Immature natural killer cell (primary cell): ENCODE measurements around the gene TMEM59L. TPM values are rescaled to one million over a fixed set of nuclear protein-coding genes. Genes with fewer than 3 reads are reported as not detected.

Source experiments
- DNase-seq, 3 donors: peaks; one replicate each; pipeline ENCODE4 v3.0.0; 2022; ENCODE audit warnings: mixed read lengths in 1 of 3
- H3K27ac Mint-ChIP-seq, 6 donors: one replicate each; pipeline ENCODE4 v1.8.0; 2020; ENCODE audit warnings: mixed read lengths in 6 of 6, mild to moderate bottlenecking in 5 of 6, inconsistent platforms in 4 of 6, moderate library complexity in 3 of 6
- H3K27me3 Mint-ChIP-seq, 3 donors: one replicate each; pipeline ENCODE4 v1.8.0; 2020 to 2021; ENCODE audit warnings: low read depth in 3 of 3, mild to moderate bottlenecking in 3 of 3, mixed read lengths in 3 of 3, moderate library complexity in 3 of 3, inconsistent platforms in 1 of 3
- H3K36me3 Mint-ChIP-seq, 3 donors: one replicate each; pipeline ENCODE4 v1.8.0; 2020; ENCODE audit warnings: mixed read lengths in 3 of 3, inconsistent platforms in 2 of 3, mild to moderate bottlenecking in 2 of 3
- H3K4me1 Mint-ChIP-seq, 2 donors: one replicate each; pipeline ENCODE4 v1.8.0; 2020; ENCODE audit warnings: inconsistent platforms in 2 of 2, mild to moderate bottlenecking in 2 of 2, mixed read lengths in 2 of 2, moderate library complexity in 1 of 2
- H3K4me3 Mint-ChIP-seq, 5 donors: one replicate each; pipeline ENCODE4 v1.8.0; 2020; ENCODE audit warnings: mild to moderate bottlenecking in 5 of 5, mixed read lengths in 5 of 5, inconsistent platforms in 3 of 5, moderate library complexity in 3 of 5
- H3K9me3 Mint-ChIP-seq, 6 donors: one replicate each; pipeline ENCODE4 v1.8.0; 2020; ENCODE audit warnings: mild to moderate bottlenecking in 6 of 6, mixed read lengths in 6 of 6, inconsistent platforms in 4 of 6, moderate library complexity in 3 of 6
- polyA plus RNA-seq, 3 donors: library from polyadenylated mRNA; unstranded; fragments of 300-500 nt; fragmentation: Illumina TruSeq; gene quantifications; one replicate each; pipeline ENCODE4 v1.2.3, GENCODE V29; 2021

TMEM59L gene
- polyA plus RNA-seq, 3 donors from 2014 or later, result not detected

DNA sequence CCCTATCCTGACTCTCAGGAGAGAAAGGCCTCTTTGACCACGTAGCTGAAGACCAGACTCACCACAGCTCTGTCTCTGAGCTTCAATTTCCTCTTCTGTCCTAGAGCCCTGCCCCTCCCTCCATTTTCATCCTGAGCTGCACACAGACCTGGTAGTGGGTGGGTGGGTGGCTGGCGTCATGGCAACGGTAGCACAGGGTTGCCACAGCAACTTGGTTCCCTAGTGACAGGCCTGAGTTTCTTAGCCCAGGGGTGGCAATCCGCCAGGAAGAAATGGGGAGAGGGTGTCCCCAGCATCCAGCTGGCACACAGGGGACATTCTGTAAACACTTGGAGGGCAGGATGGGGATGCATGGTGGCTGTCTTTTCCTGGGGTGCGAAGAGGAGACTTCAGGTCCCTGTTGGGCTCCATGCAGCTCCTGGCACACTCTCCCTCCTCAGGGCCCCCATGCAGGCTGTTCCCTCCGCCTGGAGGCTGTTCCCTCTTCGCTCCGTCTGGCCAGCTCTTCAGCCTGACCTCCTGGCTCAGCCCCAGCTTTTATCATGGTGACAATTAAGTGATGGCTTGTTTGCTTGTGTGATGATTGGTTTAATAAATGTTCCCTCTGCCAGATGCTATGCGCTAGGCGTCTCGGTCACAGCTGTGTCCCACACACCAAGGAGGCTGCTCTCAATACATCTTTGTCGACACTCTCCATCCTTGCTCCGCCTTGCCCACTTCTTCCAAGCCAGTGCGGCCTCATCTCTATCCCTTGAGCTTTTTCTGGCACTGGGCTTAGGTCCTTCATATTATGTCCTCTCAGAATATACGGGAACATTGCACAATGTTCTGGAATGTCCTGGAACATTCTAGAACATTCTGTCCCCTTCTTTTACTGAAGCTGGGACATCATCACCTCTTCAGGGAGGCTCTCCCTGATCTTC is 16.8 kb downstream of the TMEM59L start:
- Mint-ChIP-seq H3K27me3 (peaks cover 2 to 9% (median 6%) of the 10 kb centered on the region in 3 donors), H3K9me3 (no peaks in the 10 kb centered on the region)

DNA sequence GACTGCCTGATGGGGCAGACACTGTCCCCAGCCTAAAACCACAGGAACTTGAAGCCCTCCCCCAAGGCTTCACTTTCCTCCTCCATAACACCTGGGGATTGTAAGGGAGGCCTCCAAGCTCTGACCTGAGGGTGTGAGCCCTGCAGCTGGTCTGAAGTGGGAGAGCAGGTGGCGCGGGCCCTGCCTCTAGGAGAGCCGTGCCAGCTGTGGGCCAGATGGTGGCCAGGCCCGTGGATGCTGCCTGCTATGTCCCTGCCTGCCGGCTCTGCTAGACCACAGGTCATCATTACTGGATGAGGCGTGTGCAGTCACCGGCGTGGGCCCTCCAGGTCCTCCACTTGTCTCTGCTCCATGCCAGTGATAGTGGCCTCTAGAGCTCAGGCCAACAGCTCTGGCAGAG is 20.7 kb downstream of the TMEM59L start:
- no peak overlapping the region for H3K27ac Mint-ChIP-seq
- H3K4me3 Mint-ChIP-seq, result no peak overlapping the region
- H3K27me3 Mint-ChIP-seq, result peaks cover 5 to 9% (median 6%) of the 10 kb centered on the region in 3 donors
- no peaks in the 10 kb centered on the region for H3K36me3 Mint-ChIP-seq
- H3K9me3 Mint-ChIP-seq, result no peaks in the 10 kb centered on the region
- H3K4me1 Mint-ChIP-seq, result peaks cover 27 to 28% of the 10 kb centered on the region in 2 donors
- no peak for DNase-seq

More for the DNA sequence above, 16.8 kb downstream of the TMEM59L start:
- Mint-ChIP-seq H3K27ac (no peak overlapping the region), H3K4me3 (no peak overlapping the region), H3K36me3 (no peaks in the 10 kb centered on the region), H3K4me1 (no peaks in the 10 kb centered on the region)
- DNase-seq, result no peak

DNA sequence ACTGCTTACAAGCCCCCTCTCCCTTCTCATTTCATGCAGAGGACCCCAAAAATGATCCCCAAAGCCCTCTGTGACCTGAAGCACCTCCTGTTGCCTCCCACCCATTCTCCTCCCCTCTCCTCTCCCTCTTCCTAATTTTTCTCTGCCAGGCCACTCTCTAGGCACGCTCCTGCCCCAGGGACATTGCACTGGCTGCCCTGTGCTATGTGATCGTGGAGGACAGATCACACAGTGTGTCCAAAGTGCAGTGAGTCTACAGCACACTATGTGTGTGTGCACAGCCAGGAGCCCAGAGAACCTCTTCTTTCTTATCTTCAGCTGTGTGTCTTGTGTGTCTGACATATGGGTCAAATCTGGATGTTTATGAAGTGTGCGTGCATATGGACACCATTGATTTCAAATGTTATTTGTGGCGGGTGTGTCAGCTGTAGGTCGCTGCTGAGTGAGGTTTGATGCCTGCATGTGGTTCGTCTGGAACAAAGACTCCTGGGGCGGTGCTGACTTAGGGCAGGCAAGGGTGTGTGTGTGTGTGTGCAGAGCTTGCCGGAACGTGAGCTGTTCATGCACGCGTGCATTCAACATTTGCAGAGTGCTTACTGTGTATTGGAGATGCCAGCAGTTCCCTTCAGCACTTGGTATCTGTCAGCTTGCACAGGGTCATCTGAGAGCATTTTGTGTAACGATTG is 22.1 kb downstream of the TMEM59L start:
- DNase-seq, result no peak
- peak overlapping the region in 4 of 5 donors; percentile 14 to 93 (median 38) for H3K4me3 Mint-ChIP-seq
- H3K4me1 Mint-ChIP-seq, result peaks cover 27 to 35% of the 10 kb centered on the region in 2 donors
- H3K36me3 Mint-ChIP-seq, result no peaks in the 10 kb centered on the region
- no peaks in the 10 kb centered on the region for H3K9me3 Mint-ChIP-seq
- peak overlapping the region in 1 of 6 donors; percentile 55 for H3K27ac Mint-ChIP-seq
- peaks cover 2 to 9% (median 3%) of the 10 kb centered on the region in 3 donors for H3K27me3 Mint-ChIP-seq

DNA sequence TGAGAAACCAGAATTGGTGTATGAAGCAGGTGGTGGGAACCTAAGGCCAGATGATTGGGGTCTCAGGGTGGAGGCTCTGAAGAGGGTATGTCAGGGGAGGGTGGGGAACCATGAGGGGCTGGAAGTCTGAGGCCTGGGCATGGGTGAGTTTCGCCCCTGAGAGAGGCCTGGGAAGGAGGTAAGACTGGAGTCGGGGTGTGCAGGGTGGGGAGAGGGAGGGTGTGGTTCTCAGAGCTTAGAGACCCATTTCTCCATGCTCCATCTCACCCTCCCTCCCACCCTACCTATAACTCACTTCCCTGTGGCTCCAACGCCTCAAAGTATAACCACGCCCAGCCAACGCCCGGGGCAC is 23.1 kb downstream of the TMEM59L start:
- peak overlapping the region; percentile 87 to 93 (median 92) for H3K4me3 Mint-ChIP-seq
- H3K27ac Mint-ChIP-seq, result peak overlapping the region in 3 of 6 donors; percentile 89 to 91 (median 90)
- no peaks in the 10 kb centered on the region for H3K36me3 Mint-ChIP-seq
- peaks cover 2 to 9% (median 3%) of the 10 kb centered on the region in 3 donors for H3K27me3 Mint-ChIP-seq
- no peak for DNase-seq
- peaks cover 27 to 38% of the 10 kb centered on the region in 2 donors for H3K4me1 Mint-ChIP-seq
- H3K9me3 Mint-ChIP-seq, result no peaks in the 10 kb centered on the region

DNA sequence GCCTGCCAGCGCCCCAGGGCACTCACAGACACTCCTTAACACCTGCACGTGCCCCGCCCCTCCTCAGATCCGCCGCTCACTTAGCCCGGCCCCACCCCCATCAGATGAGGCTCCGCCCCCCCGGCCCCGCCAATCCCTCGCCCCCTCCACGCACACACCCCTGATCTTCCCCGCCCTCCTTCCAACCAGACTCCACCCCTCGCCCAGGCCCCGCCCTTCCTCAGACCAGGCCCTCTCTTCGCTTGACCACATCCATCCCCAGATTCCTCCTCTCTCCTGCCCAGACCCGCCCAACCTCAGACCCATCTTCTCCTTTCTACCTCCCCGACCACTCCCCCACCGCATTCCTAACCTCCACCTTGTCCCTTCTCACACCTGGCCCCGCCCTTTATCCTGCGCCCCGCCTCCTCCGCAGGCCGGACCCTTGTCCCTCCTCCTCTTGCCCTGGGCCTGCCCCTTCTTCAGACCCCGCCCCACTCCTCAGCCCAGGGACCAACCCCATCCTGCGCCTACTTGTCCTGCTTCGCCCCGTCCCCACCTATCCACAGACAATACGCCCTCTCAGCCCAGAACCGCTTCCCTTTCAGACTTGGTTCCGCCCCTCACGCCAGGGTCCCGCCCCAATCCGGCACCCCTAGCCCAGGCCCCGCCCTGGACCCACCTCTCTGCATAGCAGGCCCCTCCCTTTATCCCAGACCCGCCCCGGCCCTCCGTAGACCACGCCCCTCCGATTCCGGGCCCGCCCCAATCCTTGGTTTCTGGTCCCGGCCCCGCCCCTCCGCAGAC is 23.7 kb downstream of the TMEM59L start:
- peak overlapping the region; percentile 48 to 93 (median 90) for H3K27ac Mint-ChIP-seq
- no peaks in the 10 kb centered on the region for H3K36me3 Mint-ChIP-seq
- peaks cover 27 to 38% of the 10 kb centered on the region in 2 donors for H3K4me1 Mint-ChIP-seq
- peak; percentile 96 to 97 (median 96) for DNase-seq
- H3K9me3 Mint-ChIP-seq, result no peaks in the 10 kb centered on the region
- H3K27me3 Mint-ChIP-seq, result peaks cover 2 to 9% (median 3%) of the 10 kb centered on the region in 3 donors
- peak overlapping the region; percentile 87 to 93 (median 92) for H3K4me3 Mint-ChIP-seq

DNA sequence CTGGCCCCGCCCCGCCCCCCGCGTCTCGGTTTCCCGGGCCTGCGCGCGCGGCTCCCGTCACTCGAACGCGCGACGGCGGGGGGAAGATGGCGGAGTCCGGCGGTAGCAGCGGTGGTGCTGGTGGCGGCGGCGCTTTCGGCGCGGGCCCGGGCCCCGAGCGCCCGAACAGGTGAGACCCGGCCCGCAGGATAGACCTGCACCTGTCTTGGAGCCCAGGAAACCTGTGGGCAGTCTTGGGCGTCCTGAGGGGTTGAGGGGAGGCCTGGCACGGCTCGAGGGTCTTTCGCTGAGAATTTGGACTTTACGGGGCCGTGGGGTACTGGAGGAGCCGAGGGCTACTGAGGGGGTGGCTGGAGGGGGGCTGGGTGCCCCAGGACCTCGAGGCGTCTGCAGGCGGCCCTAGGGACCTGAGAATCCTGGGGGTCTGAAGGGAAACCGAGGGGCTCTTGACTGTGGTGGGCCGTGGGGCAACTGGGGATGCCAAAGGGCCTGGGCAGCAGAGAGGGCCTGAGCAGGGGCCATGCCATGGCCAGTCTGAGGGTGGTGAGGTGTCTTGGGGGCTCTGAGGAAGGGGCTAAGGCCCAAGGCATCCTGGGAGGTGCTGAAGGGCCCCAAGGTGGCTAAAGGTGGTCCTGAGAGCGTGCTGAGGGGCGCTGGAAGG is 24.4 kb downstream of the TMEM59L start, which contains the start of gene KLHL26:
Gene KLHL26, plus strand, starts transcription at position 60 of the 661 bp plus-strand sequence. Its CDS starts 27 bp downstream, at position 87.
- H3K27ac Mint-ChIP-seq, result peak within 1 kb of the TSS; percentile 78 to 93 (median 90)
- no peaks in the 10 kb centered on the region for H3K9me3 Mint-ChIP-seq
- peak within 1 kb of the TSS; percentile 87 to 93 (median 92) for H3K4me3 Mint-ChIP-seq
- no peak for DNase-seq
- H3K36me3 Mint-ChIP-seq, result no peaks in the 10 kb centered on the region
- H3K4me1 Mint-ChIP-seq, result peaks cover 27 to 38% of the 10 kb centered on the region in 2 donors
- peaks cover 2 to 9% (median 3%) of the 10 kb centered on the region in 3 donors for H3K27me3 Mint-ChIP-seq

DNA sequence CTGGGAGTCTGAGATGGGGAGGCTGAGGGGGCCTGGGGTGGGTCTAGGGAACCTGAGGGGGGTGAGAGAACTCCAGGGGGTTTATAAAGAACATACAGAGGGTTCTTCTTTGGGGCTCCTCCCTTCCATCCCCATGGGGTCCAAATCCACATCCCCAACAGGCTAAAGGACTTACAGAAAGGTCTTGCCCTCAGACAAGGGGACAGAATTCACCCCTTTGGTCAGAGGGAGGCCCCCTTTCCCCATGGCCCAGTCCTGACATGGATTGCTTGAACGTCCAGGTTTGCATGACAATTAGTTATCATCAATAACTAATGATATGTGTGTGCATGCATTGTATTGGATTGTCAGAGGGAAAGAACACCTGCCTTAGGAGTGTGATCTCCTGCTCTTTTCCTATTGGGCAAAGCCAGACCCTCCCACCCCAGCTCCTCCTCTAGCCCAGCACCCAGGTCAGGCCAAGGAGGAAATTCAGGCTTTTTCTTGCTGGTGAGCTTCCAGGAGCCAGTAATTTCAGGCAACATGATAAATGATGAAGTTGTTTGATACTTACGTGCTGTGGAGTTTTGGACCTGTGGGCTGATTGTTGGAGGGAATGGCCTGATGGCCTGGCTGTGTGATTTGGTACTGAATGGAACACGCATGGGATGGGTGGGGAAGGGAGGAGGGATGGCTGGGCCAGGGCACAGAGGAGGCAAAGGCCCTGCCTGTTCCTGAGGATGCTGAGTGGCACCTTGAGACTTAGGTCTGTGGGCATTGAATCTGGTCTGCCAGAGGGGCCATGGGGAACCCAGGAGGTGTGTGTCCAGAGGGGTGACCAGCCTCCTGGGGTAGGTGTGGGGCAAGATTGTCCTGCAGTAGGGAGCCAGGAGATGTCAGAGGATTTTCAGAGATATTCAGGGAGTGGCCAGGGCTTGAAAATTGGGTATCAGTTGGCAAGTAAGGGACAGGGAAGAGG is 25.3 kb downstream of the TMEM59L start:
- DNase-seq, result no peak
- Mint-ChIP-seq H3K4me1 (peaks cover 27 to 38% of the 10 kb centered on the region in 2 donors), H3K36me3 (no peaks in the 10 kb centered on the region), H3K27me3 (peaks cover 2 to 9% (median 3%) of the 10 kb centered on the region in 3 donors), H3K9me3 (no peaks in the 10 kb centered on the region), H3K27ac (peak overlapping the region; percentile 75 to 93 (median 86)), H3K4me3 (peak overlapping the region; percentile 80 to 93 (median 90))

DNA sequence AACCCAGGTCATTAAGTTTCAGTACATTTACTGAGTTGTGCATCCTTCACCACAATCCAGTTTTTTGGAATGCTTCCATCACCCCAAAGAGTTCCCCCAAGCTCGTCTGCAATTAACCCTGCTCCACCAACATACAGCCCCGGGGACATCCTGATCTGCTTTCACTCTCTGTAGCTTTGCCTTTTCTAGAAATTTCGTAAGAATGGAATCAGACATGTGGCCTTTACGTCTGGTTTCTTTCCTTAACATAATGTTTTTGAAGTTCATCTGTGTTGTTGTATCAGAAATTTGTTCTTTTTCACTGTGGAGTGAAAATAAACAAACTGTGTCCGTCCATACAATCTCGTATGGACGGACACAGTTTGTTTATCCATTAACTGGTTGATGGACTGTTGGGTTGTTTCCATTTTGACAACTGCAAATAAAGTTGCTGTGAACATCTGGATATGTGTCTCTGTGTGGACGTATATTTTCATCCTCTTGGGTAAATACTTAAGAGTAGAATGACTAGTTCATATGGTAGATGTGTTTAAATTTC is 27.1 kb downstream of the TMEM59L start:
- no peak for DNase-seq
- Mint-ChIP-seq H3K36me3 (no peaks in the 10 kb centered on the region), H3K27ac (no peak overlapping the region), H3K4me1 (peaks cover 30 to 46% of the 10 kb centered on the region in 2 donors), H3K9me3 (no peaks in the 10 kb centered on the region), H3K4me3 (peak overlapping the region in 2 of 5 donors; percentile 4 to 30), H3K27me3 (peaks cover 0 to 7% (median 1%) of the 10 kb centered on the region in 3 donors)

DNA sequence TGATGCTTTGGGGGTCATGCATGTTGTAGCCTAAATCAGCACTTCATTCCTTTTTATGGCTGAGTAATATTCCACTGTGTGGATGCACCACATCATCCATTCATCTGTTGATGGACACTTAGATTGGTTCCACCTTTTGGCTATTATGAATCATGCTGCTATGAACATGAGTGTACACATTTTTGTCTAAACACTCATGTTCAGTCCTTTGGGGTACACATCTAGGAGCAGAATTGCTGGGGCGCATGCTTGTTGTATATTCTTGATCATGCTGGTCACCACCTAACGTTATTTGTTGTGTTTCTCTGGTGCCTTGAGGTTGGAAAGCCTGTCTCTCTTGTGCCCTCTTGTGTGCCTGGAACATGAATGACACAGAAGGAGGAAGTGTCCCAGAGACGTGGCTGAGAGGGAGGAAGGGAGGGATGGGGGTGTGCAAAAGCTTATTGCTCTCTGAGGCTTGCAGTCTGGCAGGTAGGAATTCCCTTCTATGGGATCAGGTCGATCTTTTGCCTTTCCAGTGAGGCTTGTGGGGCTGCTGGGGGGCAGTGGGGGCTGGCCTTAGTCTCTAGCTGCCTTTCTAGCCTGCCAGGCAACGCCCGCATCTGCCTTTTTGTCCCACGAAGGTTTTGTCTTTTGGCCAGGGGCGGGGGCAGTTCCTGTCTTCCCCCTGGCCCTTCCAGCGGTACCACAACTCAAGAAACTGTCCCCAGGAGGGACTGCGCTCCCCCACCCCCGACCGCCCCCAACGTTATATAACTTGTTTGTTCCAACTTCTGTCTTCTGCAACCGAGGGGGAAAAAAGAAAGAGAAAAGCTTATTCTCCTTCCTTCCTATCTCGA is 31.7 kb downstream of the TMEM59L start:
- Mint-ChIP-seq H3K4me3 (no peak overlapping the region), H3K27me3 (peaks cover 2 to 3% (median 2%) of the 10 kb centered on the region in 3 donors), H3K4me1 (peaks cover 24 to 27% of the 10 kb centered on the region in 2 donors), H3K36me3 (no peaks in the 10 kb centered on the region), H3K9me3 (no peaks in the 10 kb centered on the region), H3K27ac (no peak overlapping the region)
- DNase-seq, result no peak

DNA sequence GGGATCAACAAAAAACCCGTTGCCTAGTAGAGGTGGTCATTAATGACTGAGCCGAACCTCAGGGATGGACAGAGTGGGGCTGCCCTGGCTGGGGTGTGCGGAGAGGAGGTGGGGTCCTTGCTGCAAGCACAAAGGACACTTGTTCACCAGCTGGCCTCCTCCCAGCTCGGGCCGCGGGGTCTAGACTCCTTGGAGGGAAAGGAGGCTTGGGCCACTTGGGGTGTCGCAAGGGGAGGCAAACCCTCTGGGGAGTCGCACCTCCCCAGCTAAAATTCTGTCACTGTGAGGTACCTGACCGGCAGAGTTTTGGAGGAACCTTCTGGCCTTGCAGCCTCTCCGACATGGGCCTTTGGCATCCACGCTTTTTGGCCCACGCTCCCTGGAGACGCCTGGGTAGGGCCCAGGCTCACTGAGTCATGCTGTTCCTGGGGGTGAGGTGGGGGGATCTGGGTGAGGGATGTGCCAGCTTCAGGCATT is 32.4 kb downstream of the TMEM59L start:
- no peak overlapping the region for H3K4me3 Mint-ChIP-seq
- DNase-seq, result no peak
- H3K36me3 Mint-ChIP-seq, result no peaks in the 10 kb centered on the region
- H3K9me3 Mint-ChIP-seq, result no peaks in the 10 kb centered on the region
- no peak overlapping the region for H3K27ac Mint-ChIP-seq
- peaks cover 28 to 30% of the 10 kb centered on the region in 2 donors for H3K4me1 Mint-ChIP-seq
- H3K27me3 Mint-ChIP-seq, result peaks cover 2 to 4% (median 3%) of the 10 kb centered on the region in 3 donors
